ENCODE results near the gene TMEM170B. TPM values are rescaled to one million over a fixed set of nuclear protein-coding genes. Genes with fewer than 3 reads are reported as not detected.

The TMEM170B gene
- total RNA-seq, 4 donors from 2014 or later, result 0.57 to 2.7 (median 1.1) TPM

GRCh38 chr6:11608600-11609323 lies 71.2 kb downstream of the TMEM170B start:
- Histone ChIP-seq H3K27ac (peak overlapping the region in 2 of 4 donors; percentile 71 to 77), H3K9me3 (no peaks in the 10 kb centered on the region), H3K4me1 (peaks cover 0 to 50% (median 23%) of the 10 kb centered on the region in 3 donors), H3K27me3 (no peaks in the 10 kb centered on the region), H3K4me3 (no peak overlapping the region), H3K36me3 (no peaks in the 10 kb centered on the region)
- no peak for TF ChIP-seq POLR2A (IDR thresholded peaks at IDR 0.05)
- TF ChIP-seq CTCF (IDR thresholded peaks at IDR 0.05), result no peak
- intact Hi-C loops (cut with DNase I), result no loop called here
- DNase-seq, result no peak
- 78 to 83% methylated on average over 6 of the region's 6 CpGs for WGBS, 2 donors

DNA sequence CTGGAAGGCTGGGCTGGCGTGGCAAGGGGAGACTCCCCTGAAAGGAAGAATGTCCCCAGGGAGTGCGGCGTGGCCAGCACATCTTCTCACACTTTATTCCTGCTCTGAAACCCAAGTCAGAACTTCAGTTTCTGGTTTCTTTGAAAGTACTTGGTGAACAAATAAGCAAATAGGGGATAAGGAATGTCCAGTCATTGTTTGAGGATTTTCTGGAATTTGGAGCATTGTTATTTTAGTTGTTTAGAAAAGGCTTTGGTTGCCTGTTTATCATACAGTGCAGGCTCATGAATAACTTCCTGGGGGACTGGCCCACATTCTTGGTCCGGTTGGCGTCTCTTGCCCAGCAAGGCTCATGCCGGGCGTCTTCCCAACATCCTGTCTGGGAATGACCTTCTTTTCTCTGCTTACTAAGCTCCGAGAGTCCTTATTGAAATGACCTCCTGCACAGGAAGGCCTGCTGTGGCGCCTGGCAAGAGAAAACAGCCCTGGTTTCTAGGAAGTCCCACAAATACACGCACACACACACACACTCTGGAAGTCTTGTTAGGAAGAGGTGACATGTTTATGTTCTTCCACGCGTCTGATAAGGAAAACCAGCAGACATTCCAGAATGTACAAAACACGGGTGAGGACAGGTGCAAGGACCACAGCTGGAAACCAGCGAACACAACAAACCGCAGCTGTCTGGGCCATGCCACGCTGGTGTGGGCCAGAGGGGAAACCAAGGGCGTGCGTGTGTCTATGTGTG lies 71.9 kb downstream of the TMEM170B start:
- TF ChIP-seq CTCF (IDR thresholded peaks at IDR 0.05), result no peak
- TF ChIP-seq POLR2A (IDR thresholded peaks at IDR 0.05), result no peak
- H3K27me3 ChIP-seq, result no peaks in the 10 kb centered on the region
- 62 to 72% methylated on average over 14 to 18 of the region's 18 CpGs for WGBS, 2 donors
- H3K4me3 ChIP-seq, result no peak overlapping the region
- no peaks in the 10 kb centered on the region for H3K9me3 ChIP-seq
- H3K4me1 ChIP-seq, result peaks cover 0 to 58% (median 26%) of the 10 kb centered on the region in 3 donors
- H3K36me3 ChIP-seq, result no peaks in the 10 kb centered on the region
- H3K27ac ChIP-seq, result peak overlapping the region in 2 of 4 donors; percentile 71 to 77
- intact Hi-C loops (cut with DNase I), result no loop called here
- no peak for DNase-seq

DNA sequence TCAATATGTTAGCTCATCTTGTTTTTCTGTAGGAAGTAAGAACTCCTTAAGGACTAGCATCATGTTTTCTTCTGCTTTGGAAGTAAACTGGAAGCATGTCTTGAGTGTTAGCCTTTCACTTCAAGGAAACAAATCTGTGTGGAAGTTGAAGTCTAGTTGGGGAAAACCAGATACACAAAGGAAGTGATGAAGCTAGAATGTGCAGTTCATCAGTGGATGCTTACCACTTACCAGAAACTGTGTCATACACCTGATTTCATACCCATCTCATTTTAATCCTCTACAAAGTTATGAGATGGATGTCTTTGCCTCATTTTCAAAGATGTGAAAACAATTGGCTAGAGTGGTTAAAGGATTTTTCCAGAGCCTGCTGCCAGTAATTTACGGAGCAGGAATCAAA lies 75.8 kb downstream of the TMEM170B start:
- Histone ChIP-seq H3K4me1 (peaks cover 0 to 36% (median 11%) of the 10 kb centered on the region in 3 donors), H3K27ac (peak overlapping the region in 2 of 4 donors; percentile 47 to 70), H3K9me3 (no peaks in the 10 kb centered on the region), H3K36me3 (no peaks in the 10 kb centered on the region), H3K4me3 (no peak overlapping the region), H3K27me3 (no peaks in the 10 kb centered on the region)
- no peak for DNase-seq
- TF ChIP-seq POLR2A (IDR thresholded peaks at IDR 0.05) (no peak), CTCF (IDR thresholded peaks at IDR 0.05) (no peak)
- intact Hi-C loops (cut with DNase I), result no loop called here
- WGBS, 2 donors, result 68 to 79% methylated on average over 1 of the region's 1 CpG

DNA sequence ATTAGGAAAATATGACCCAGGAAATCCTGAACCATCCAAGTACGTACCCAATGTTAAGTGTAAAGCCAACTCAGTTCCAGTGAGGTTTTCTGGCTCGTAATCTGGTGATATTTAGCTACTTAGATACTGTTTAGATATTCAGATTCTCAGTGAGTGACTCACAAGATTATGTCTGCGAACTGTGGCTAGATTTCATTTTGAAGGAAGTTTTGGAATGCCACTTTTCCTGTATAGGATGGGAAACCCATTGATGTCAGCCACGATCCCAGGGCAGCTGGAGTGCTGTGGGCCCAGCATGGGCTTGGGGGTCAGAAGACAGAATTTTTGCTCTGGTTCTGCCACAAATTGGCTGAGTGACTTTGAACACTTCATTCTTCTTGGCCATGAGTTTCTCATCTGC lies 76.3 kb downstream of the TMEM170B start:
- no peak overlapping the region for H3K4me3 ChIP-seq
- peak overlapping the region in 3 of 4 donors; percentile 43 to 70 (median 47) for H3K27ac ChIP-seq
- intact Hi-C loops (cut with DNase I), result no loop called here
- H3K36me3 ChIP-seq, result no peaks in the 10 kb centered on the region
- TF ChIP-seq POLR2A (IDR thresholded peaks at IDR 0.05) (no peak), CTCF (IDR thresholded peaks at IDR 0.05) (no peak)
- WGBS, 2 donors, result 48 to 63% methylated on average over 4 of the region's 4 CpGs
- H3K9me3 ChIP-seq, result no peaks in the 10 kb centered on the region
- no peaks in the 10 kb centered on the region for H3K27me3 ChIP-seq
- DNase-seq, result no peak
- H3K4me1 ChIP-seq, result peaks cover 0 to 36% (median 11%) of the 10 kb centered on the region in 3 donors

Measured in esophagus squamous epithelium (tissue), 5 donors.